ENCODE results near the gene TXNDC2.
"Not testable (repeated sequence)": the region's sequence is repeated elsewhere in the genome, so short reads cannot be mapped to it uniquely, and the experiment has no call there.

The TXNDC2 gene

GRCh38 chr18:9885170-9886004 is at the start of gene TXNDC2:
Gene TXNDC2, plus strand, starts transcription at chr18:9885973. Its CDS starts 708 bp downstream, at chr18:9886681.
- no peak for DNase-seq (ENCODE audit: low read depth)

GRCh38 chr18:9838144-9838877 is 47.5 kb upstream of the TXNDC2 start:
- no peak for DNase-seq (ENCODE audit: low read depth)

- DNase-seq (ENCODE audit: low read depth) = no peak
Measured at GRCh38 chr18:9839211-9839610, 46.6 kb upstream of the TXNDC2 start.

- DNase-seq (ENCODE audit: low read depth) = no peak
Measured at GRCh38 chr18:9839853-9840252, 45.9 kb upstream of the TXNDC2 start.

- DNase-seq (ENCODE audit: low read depth) = no peak
Measured at GRCh38 chr18:9841752-9842151, 44.0 kb upstream of the TXNDC2 start.

GRCh38 chr18:9842448-9842847 is 43.3 kb upstream of the TXNDC2 start:
- DNase-seq (ENCODE audit: low read depth) = no peak

GRCh38 chr18:9845256-9845655 is 40.5 kb upstream of the TXNDC2 start:
- DNase-seq (ENCODE audit: low read depth) = no peak

GRCh38 chr18:9846162-9846925 is 39.4 kb upstream of the TXNDC2 start:
- DNase-seq (ENCODE audit: low read depth) = no peak

GRCh38 chr18:9848170-9848879 is 37.4 kb upstream of the TXNDC2 start:
- DNase-seq (ENCODE audit: low read depth) = no peak

GRCh38 chr18:9849407-9850283 is 36.1 kb upstream of the TXNDC2 start:
- DNase-seq (ENCODE audit: low read depth) = no peak

- no peak for DNase-seq (ENCODE audit: low read depth)
Measured at GRCh38 chr18:9850309-9850708, 35.5 kb upstream of the TXNDC2 start.

GRCh38 chr18:9851511-9851910 is 34.3 kb upstream of the TXNDC2 start:
- no peak for DNase-seq (ENCODE audit: low read depth)

- DNase-seq (ENCODE audit: low read depth) = no peak
Measured at GRCh38 chr18:9852266-9853081, 33.3 kb upstream of the TXNDC2 start.

GRCh38 chr18:9854801-9855676 is 30.7 kb upstream of the TXNDC2 start:
- no peak for DNase-seq (ENCODE audit: low read depth)

- DNase-seq (ENCODE audit: low read depth) = no peak
Measured at GRCh38 chr18:9855681-9856080, 30.1 kb upstream of the TXNDC2 start.

GRCh38 chr18:9856092-9856491 is 29.7 kb upstream of the TXNDC2 start:
- no peak for DNase-seq (ENCODE audit: low read depth)

- not testable (repeated sequence) for DNase-seq (ENCODE audit: low read depth)
Measured at GRCh38 chr18:9857479-9857998, 28.2 kb upstream of the TXNDC2 start.

GRCh38 chr18:9858642-9859041 is 27.1 kb upstream of the TXNDC2 start:
- DNase-seq (ENCODE audit: low read depth) = no peak

- DNase-seq (ENCODE audit: low read depth) = no peak
Measured at GRCh38 chr18:9859232-9859631, 26.5 kb upstream of the TXNDC2 start.

Data from HS-5 (cell line).